Prostate gland (tissue), 2 donors: ENCODE results near the gene PROM1. TPM values are rescaled to one million over a fixed set of nuclear protein-coding genes. Genes with fewer than 3 reads are reported as not detected.

Experiments used
- DNase-seq: peaks from one replicate; pipeline ENCODE4 v3.0.0-alpha.2; 2019; ENCODE audit warnings: low spot score
- H3K27ac ChIP-seq, 2 donors: fragments of 200-600 bp; sonication (generic); 2 replicates each; pipeline ENCODE4 v1.5.1; 2017 to 2019
- H3K27me3 ChIP-seq: fragments of 200-600 bp; sonication (generic); replicated peaks from 2 replicates; pipeline ENCODE4 v1.5.1; 2019; ENCODE audit not compliant: insufficient read depth
- H3K36me3 ChIP-seq, 2 donors: fragments of 200-600 bp; sonication (generic); 1 replicate in 1 of 2; 2 replicates in 1 of 2; pipeline versions ENCODE4 v1.5.1 to v1.8.1; 2017 to 2019
- H3K4me1 ChIP-seq: fragments of 200-600 bp; sonication (generic); replicated peaks from 2 replicates; pipeline ENCODE4 v1.5.1; 2019
- H3K4me3 ChIP-seq, 2 donors: fragments of 200-600 bp; sonication (generic); 2 replicates each; pipeline ENCODE4 v1.5.1; 2017 to 2019
- H3K9me3 ChIP-seq: fragments of 200-600 bp; sonication (generic); 2 replicates; pipeline ENCODE4 v1.5.1; 2017
- POLR2A ChIP-seq: fragments of 450-650 bp; IDR thresholded peaks from one replicate; pipeline ENCODE4 v1.6.1; 2016; ENCODE audit warnings: antibody characterized with exemption, mild to moderate bottlenecking
- POLR2AphosphoS5 ChIP-seq: sonication (generic); formaldehyde crosslinking; IDR thresholded peaks from one replicate; pipeline ENCODE4 v1.6.1; 2017; ENCODE audit warnings: antibody characterized with exemption
- WGBS: methylation state at CpG from one replicate; pipeline ENCODE4 v1.1.5; 2018; 5-methylcytosine and 5-hydroxymethylcytosine counted together
- intact Hi-C: fragments of 100-400 bp; cut with DNase I; formaldehyde crosslinking; loops from one replicate; pipeline ENCODE4 v1.14.2; 2022
- total RNA-seq, 2 donors: library from RNA; depleted of rRNA; stranded (reverse); fragments of >200 nt; gene quantifications; one replicate each; pipeline ENCODE4 v1.1.0, GENCODE V29; 2016
- TF ChIP-seq, protein P1 (sequence below), 4 experiments: fragments of 200-600 bp in 2 of 4; fragments of 450-650 bp in 2 of 4; sonication (generic) in 2 of 4; IDR thresholded peaks; 1 replicate in 3 of 4; 2 replicates in 1 of 4; pipeline ENCODE4 v1.5.1; 2016 to 2019; ENCODE audit warnings: antibody characterized with exemption in 4 of 4, mild to moderate bottlenecking in 2 of 4, moderate library complexity in 2 of 4

Gene PROM1
- total RNA-seq, 2 donors from 2014 or later, result 5.7 to 9.7 TPM

GRCh38 chr4:15990570-15991285, 93.1 kb downstream of the PROM1 start:
- no peak for DNase-seq
- H3K4me1 ChIP-seq, result no peaks in the 10 kb centered on the region
- intact Hi-C loops, result no loop called here
- H3K9me3 ChIP-seq, result no peaks in the 10 kb centered on the region
- 76% methylated on average over 12 of the region's 12 CpGs for WGBS
- H3K27me3 ChIP-seq, result no peaks in the 10 kb centered on the region
- no peak for TF ChIP-seq POLR2AphosphoS5
- no peak for TF ChIP-seq POLR2A
- TF ChIP-seq, protein P1, sequence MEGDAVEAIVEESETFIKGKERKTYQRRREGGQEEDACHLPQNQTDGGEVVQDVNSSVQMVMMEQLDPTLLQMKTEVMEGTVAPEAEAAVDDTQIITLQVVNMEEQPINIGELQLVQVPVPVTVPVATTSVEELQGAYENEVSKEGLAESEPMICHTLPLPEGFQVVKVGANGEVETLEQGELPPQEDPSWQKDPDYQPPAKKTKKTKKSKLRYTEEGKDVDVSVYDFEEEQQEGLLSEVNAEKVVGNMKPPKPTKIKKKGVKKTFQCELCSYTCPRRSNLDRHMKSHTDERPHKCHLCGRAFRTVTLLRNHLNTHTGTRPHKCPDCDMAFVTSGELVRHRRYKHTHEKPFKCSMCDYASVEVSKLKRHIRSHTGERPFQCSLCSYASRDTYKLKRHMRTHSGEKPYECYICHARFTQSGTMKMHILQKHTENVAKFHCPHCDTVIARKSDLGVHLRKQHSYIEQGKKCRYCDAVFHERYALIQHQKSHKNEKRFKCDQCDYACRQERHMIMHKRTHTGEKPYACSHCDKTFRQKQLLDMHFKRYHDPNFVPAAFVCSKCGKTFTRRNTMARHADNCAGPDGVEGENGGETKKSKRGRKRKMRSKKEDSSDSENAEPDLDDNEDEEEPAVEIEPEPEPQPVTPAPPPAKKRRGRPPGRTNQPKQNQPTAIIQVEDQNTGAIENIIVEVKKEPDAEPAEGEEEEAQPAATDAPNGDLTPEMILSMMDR (IDR thresholded peaks at IDR 0.05), result no peak
- H3K36me3 ChIP-seq, result no peaks in the 10 kb centered on the region
- H3K27ac ChIP-seq, result no peak overlapping the region
- no peak overlapping the region for H3K4me3 ChIP-seq

GRCh38 chr4:15989424-15989823, 94.4 kb downstream of the PROM1 start:
- intact Hi-C loops, result no loop called here
- Histone ChIP-seq H3K36me3 (no peaks in the 10 kb centered on the region), H3K27ac (no peak overlapping the region), H3K9me3 (no peaks in the 10 kb centered on the region), H3K27me3 (no peaks in the 10 kb centered on the region), H3K4me3 (no peak overlapping the region), H3K4me1 (no peaks in the 10 kb centered on the region)
- 73% methylated on average over 6 of the region's 6 CpGs for WGBS
- DNase-seq, result no peak
- TF ChIP-seq POLR2AphosphoS5 (no peak), POLR2A (no peak)
- TF ChIP-seq, protein P1 (IDR thresholded peaks at IDR 0.05), result no peak

- 90% methylated on average over 1 of the region's 1 CpG for WGBS
- H3K4me3 ChIP-seq, result no peak overlapping the region
- H3K27ac ChIP-seq, result no peak overlapping the region
- H3K9me3 ChIP-seq, result no peaks in the 10 kb centered on the region
- no peaks in the 10 kb centered on the region for H3K36me3 ChIP-seq
- DNase-seq, result no peak
- TF ChIP-seq POLR2AphosphoS5 (no peak), POLR2A (no peak)
- H3K27me3 ChIP-seq, result no peaks in the 10 kb centered on the region
- no peaks in the 10 kb centered on the region for H3K4me1 ChIP-seq
- intact Hi-C loops, result no loop called here
Measured at GRCh38 chr4:15988222-15988621, 95.6 kb downstream of the PROM1 start.

DNA sequence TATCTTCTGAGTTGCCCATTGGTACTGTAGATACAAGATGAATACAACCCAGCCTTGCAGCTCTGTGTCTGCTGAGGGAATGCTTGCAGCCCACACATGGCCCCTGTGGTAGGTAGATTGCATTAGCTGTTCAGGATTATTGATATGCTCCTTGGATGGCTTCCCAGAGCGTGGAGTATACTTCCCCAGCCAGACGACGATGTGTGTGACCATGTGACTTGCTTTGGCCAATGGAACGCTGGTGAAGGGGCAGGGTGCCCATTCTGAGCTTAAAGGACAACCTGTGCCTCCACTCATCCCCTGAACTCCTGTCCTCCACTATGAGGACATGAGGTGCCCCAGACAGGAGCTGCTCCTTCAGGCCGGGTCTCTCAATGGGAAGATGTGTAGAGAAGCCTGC, 96.9 kb downstream of the PROM1 start:
- TF ChIP-seq POLR2A, result no peak
- no peak for TF ChIP-seq POLR2AphosphoS5
- TF ChIP-seq, protein P1 (IDR thresholded peaks at IDR 0.05), result no peak
- H3K4me3 ChIP-seq, result no peak overlapping the region
- H3K27me3 ChIP-seq, result no peaks in the 10 kb centered on the region
- no peak overlapping the region for H3K27ac ChIP-seq
- no peaks in the 10 kb centered on the region for H3K4me1 ChIP-seq
- intact Hi-C loops, result no loop called here
- no peak for DNase-seq
- no peaks in the 10 kb centered on the region for H3K9me3 ChIP-seq
- WGBS, result 74% methylated on average over 5 of the region's 5 CpGs
- no peaks in the 10 kb centered on the region for H3K36me3 ChIP-seq

GRCh38 chr4:15983610-15984009, 100.2 kb downstream of the PROM1 start:
- Histone ChIP-seq H3K4me1 (no peaks in the 10 kb centered on the region), H3K4me3 (no peak overlapping the region), H3K27ac (no peak overlapping the region), H3K27me3 (no peaks in the 10 kb centered on the region), H3K36me3 (no peaks in the 10 kb centered on the region), H3K9me3 (no peaks in the 10 kb centered on the region)
- no peak for DNase-seq
- 71% methylated on average over 2 of the region's 2 CpGs for WGBS
- intact Hi-C loops, result no loop called here
- TF ChIP-seq, protein P1 (IDR thresholded peaks at IDR 0.05), result no peak
- TF ChIP-seq POLR2AphosphoS5 (no peak), POLR2A (no peak)
